Middle frontal gyrus (tissue), 1 donor: ENCODE measurements around the gene IGF2R.

Experiments
- DNase-seq: peaks from one replicate; pipeline ENCODE4 v3.0.0-alpha.2; 2015; ENCODE audit warnings: low spot score; ENCODE audit errors: extremely low spot score

Gene IGF2R

DNA sequence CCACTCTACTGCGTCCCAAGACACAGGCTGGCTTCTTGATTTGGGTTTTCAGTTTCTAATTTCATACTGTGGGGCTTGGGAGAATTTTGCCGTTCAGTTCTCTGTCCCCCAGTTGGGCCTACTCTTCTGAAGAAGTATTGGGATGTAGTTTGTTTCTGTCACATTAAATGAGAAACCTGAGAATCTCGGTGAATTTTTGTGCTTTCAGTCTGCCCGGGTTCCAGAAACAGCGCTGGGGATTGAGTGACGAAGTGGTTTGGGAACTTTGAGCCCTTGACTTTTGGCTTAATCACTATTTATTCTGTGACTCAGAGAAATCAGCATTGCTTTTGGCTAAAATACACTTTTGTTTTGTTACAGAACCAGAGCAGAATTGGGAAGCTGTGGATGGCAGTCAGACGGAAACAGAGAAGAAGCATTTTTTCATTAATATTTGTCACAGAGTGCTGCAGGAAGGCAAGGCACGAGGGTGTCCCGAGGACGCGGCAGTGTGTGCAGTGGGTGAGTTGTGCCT lies 74.0 kb downstream of the IGF2R start:
- DNase-seq, result no peak

DNA sequence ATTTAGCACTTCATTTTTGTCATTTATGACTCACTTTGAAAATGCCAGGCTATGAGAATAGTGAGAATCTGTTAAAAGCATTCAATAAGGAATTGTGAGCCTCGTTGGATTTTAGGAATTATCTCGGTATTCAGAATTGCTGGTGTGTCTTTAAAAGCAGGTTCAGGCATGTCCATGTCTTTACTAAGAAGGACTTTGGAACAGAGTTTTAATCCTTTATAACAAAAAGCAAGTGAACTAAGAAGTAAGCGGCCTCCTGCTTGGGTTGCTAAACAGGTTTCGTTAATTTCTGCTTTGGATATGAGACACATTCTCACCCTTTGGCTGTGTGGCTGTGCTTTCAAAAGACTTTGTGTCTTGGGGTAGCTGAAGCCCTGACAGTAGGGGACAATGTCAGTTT lies 74.9 kb downstream of the IGF2R start:
- DNase-seq, result no peak

DNA sequence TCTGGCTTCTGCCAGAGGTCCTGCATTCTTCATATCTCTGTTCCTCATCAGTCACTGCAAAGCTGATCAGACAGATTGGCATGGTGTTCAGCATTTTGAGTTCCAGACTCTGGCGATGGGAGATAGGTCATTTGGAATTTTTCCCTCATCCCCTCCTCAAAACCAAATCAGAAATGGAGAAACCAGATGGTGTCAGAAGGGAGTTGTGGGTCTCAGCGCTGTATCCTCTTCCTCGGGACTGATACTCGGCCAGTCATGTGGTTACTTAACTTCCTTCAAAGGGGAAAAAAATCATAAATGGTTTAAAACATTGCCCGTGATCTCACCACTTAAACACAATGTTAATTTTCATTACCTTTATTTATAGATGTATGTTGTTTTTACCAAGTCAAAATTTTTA lies 75.8 kb downstream of the IGF2R start:
- DNase-seq, result no peak

DNA sequence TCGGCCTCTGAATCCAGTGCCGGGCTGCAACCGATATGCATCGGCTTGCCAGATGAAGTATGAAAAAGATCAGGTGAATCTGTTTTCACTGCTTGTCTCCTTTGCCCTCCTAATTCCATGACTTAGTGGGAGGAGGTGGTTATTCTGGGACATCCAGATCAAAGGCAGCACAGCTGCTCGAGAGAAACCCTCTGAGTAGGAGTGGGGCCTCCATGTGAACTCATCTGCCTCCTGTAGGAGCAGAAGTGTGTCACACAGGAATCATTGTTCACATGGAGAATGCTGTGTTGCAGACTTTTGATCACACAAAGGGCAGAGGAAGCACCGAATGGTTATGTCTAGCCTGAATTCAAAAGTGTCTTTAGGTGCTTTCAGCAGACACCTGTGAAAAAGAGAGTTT lies 79.6 kb downstream of the IGF2R start:
- DNase-seq, result no peak

DNA sequence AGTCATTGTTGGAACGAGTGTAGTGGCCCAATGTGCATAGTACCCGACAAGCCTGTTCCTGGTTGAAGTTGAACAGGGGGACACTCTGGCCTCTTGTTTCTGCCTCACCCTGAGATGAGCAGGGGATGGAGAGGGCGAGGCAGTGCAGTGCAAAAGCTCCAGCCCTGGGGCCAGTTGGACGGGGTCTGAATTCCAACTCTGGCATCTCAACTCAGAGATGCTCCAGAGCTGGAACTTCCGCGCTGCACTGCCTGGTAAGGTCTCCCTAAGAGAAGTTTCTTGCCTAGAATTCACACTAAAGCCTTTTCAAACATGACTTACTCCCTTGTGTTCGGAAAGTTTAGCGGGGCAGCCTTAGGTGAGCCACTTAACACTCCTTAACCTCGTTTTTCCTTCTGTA lies 80.5 kb downstream of the IGF2R start:
- no peak for DNase-seq

DNA sequence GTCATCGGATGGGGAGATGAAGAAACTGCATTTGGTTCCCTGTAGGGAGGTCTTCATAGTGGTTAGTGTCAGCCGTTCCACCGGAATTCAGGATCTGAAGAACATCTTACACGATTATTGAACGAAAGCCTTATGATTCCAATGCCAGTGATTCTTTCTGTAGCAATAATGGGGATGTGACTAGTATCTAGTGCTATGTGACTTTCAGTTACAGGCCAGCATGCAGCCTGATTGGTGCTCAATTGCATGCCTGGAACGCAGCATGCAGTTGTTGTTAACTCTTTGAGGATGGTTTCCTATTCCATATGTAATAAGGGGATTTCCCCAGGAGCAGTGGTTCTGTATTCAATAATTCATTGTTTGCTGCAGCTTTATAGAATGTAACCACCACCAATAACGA lies 81.1 kb downstream of the IGF2R start:
- no peak for DNase-seq

DNA sequence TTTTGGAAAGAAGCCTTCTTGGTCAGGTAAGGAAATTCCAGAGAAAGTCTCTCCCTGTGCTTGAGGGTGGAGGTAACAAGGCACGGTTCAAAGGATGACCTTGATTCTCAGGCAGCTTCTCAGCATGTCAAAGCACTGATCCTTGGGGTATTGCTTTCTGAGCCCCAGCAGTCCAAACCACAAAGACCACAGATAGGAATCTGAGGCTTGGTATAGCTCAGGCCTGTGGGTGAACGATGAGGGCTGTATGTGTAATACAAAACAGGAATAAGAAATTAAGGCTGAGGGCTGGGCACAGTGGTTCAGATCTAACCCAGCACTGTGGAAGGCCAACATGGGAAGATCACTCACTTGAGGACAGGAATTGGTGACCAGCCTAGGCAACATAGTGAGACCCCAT lies 82.5 kb downstream of the IGF2R start:
- no peak for DNase-seq

DNA sequence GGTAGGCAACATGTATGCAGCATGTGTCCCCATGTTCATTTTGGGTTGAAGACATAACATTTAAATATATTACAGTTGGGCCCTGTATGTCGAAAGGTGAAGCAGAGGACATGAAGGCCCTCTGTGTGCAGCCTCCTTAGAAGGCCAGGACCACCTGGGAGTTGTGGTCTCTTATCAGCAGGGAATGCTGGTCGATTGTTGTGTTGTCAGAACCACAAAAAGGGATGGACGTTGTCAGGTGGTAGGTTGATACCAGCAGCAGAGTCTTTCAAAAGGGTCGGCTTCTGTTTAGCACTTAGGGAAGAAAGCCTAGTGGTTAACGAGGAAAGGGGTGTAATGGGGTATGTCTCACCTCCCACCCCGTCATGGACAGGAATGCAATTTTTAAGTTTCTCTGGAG lies 85.4 kb downstream of the IGF2R start:
- no peak for DNase-seq

DNA sequence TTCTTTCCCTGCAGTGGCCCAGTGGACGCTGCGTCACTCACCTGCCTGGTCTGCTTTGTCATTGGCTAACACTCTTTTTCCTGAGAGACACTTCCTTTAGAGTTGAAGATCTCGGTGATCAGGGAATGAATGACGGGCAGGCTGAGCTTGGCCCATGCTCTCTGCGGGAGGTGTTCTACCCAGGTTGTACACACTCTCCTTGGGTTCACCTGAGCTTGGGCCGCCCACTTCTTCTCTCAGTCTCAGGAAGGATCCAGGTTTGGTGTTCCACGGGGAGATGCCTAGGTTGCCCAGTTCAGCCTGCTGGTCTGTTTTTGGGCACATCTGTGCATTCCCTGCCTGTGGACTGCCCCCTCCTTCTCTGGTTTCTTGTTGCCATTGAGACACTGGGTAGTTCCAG lies 86.0 kb downstream of the IGF2R start:
- DNase-seq, result no peak

DNA sequence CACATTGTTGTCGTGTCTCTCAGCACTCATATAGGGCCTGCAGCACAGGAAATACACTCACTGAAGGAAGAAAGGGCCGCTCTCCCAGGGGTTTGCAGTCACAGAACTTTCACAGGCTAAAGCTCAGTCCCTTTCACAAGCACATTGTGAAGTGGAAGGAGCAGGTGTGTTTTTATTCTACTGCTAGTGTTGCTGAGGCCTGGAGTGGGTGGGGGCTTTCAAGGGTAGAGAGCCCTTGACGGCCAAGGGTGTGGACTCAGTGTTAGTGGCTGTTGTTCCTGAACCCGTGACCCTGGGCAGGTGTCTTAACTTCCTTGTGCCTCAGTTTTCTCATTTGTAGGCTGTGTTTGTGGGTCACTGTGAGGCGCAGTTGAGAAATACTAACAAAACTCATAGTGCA lies 86.5 kb downstream of the IGF2R start:
- DNase-seq, result no peak

DNA sequence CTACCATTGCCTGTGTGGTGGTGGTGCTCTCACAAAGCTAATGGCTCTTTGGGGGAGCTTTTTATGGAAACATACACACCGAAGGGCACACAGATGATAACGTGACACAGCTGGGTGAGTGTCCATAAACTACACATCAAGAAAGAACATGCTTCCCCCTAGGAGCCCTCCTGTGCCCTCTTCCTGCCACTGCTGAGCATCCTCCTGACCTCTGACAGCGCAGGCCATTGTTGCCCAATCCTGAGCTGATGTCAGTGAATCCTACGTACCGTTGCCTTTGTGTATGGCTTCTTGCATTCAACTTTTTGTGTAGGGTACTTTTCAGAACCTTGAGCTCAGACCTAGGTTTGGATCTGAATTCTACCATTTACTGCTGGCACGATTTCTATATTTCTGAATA lies 86.9 kb downstream of the IGF2R start:
- no peak for DNase-seq

DNA sequence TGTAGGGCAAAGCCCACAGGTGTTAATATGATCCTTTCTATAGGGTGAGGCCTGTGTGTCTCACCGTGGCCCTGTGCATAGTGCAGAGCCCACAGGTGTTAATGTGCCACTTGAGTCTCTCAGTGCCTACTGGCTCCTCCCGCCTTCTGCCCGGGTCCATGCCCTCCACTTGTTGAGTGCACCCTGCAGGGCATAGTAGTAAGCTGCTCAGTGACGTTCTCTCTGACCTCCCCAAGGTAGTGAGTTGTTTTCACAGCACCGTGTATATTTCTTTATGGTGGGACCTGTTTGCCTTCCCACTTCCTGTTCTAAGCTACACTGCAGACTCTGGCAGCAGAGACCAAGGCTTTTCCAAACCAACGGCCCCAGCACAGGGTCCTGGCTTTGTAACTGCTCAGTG lies 88.2 kb downstream of the IGF2R start:
- no peak for DNase-seq

DNA sequence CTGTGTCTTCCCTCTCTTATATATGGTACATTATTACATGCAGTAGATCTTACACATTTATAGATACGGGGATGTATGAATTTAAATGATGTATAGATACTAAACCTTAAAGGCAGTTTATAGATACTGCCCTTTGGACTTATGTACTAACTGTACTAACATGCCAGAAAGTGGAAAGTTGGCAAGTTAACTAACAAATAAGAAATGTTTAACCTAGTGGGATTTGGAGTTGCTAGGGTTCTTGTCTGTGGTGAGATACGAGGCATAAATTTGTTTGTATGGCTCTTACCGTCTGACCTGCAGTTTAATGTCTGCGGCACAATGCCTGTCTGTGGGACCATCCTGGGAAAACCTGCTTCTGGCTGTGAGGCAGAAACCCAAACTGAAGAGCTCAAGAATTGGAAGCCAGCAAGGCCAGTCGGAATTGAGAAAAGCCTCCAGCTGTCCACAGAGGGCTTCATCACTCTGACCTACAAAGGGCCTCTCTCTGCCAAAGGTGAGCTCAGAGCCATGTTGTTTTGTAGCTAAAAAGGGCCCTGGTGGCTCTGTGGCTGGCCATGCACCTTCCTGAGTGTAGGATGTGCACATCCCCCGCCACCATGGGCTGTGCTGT lies 89.8 kb downstream of the IGF2R start:
- no peak for DNase-seq

DNA sequence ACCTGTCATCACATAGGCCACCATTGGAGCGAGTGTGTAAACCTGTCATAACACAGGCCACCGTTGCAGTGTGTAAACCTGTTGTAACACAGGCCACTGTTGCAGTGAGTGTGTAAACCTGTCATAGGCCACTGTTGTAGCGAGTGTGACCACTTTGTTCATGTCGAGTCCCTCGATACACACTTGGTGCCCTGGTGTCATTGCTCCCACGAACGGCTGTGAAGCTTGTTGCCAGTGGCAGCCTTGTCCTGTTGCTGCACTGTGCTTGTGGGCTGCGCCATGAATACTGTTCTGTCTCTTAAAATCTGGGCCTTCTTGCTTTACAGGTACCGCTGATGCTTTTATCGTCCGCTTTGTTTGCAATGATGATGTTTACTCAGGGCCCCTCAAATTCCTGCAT lies 91.3 kb downstream of the IGF2R start:
- no peak for DNase-seq

DNA sequence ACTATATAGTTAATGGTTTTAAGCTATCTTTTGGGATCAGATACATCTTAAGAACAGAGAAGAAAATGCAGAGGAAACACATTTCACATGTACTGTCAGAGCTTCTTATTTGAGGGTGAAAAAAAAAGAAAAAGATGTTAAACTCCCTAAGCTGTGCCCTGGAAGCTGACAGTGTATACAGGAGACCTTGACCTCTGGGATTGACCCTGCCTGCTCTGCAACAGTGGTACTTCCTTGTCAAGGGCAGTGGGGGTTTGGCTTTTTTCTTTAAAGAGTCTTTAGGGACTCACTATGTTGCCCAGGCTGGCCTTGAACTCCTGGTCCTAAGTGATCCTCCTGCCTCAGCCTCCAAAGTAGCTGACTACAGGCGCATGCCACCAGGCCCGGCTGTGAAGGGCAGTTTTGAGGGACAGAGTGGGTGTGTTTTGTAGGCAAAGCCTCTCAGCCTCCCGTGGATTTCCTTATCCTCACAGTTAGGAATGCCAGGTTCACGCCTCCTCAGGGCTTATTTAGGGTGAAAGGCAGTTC lies 92.1 kb downstream of the IGF2R start:
- no peak for DNase-seq

DNA sequence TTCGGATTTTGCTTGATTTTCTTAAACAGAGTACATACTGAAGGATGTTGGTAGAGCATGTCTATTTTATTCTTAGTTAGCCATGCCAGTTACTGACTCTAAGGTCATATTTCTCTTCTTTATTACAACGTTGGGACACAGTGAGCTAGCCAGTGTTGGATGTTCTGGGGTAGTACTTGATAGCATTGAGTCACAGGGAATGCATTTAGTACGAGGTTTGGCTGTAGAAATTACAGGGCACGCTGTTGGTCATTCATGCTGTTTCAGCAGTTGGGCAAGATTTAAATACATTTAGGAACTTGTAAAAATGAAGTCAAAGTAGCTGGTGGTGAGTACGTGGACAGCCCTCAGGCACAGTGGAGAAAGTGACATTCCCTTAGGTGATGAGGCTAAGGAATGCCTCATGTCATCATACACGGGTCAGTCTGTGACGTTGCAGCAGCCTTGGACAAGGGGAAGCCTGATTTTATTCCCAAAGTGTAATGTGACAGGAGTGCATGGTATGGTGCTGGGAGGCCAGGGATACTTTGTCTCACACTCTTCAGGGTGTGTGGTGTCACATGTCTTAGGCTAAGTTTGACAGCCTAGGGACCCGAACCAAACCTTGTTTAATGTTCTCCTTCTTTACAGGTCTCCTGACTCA lies 95.0 kb downstream of the IGF2R start:
- no peak for DNase-seq

DNA sequence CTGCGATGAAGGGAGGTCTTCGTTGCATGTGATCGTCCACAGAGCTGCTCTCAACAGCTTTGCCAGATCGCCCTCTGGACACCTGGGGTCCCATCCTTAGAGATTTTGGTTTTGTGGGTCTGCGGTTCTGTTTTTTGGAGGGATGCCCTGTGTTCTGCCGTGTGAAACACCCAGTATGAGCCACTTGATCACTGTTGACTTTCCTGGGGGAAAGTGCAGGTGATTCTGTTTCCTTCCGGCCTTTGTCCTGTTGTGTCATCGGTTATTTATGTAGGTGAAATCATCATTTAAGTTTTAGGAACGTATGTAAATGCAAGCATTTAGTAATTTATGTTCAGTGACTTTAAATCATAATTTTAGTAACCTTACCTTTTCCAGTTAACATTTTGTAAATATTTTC lies 96.3 kb downstream of the IGF2R start:
- no peak for DNase-seq

DNA sequence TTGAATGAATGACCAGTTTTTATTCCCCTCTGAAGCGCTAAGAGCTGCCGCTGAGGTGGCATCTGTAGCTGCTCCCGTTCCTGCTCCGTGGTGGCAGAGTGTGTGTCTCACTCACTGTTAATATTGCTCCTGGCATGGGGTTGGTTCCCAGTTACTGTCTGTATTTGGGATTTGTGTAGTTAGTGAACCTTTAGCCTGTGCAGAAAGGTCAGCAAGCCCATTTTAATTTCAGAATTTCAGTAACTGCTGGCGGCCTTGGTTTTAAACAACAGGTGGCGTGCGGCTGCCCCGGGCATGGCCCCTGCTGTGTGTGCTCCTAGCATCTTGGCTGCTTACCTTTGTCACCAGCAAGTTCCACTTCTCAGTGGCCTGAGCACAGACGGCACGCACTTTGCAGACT lies 98.7 kb downstream of the IGF2R start:
- DNase-seq, result no peak

DNA sequence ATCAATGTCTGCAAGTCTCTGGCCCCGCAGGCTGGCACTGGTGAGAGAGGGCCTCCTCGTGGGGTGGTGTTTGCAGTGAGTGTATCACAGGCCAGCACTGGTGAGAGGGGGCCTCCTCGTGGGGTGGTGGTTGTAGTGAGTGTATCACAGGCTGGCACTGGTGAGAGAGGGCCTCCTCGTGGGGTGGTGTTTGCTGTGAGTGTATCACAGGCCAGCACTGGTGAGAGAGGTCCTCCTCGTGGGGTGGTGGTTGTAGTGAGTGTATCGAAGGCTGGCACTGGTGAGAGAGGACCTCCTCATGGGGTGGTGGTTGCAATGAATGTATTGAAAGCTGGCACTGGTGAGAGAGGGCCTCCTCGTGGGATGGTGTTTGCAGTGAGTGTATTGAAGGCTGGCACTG lies 99.5 kb downstream of the IGF2R start:
- no peak for DNase-seq

DNA sequence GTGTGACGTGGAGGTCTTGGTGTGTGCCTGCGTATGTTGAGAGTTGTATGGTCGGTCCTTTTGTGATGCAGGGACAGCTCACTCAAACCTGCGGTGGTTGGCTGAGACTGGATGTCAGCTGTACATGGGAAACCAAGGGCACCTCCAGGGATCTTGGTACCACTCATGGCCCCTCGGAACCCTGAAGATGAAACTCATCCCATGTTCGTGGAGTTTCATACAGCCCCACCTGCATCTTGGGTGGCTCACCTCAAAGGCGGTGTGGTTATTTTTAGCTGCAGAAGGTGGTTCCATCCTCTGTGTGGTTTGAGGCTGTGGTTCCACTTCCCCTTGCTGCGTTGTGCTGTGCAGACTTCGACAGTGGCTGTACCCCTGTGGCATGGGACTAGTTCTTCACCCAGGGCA lies 100.2 kb downstream of the IGF2R start:
- DNase-seq, result no peak

DNA sequence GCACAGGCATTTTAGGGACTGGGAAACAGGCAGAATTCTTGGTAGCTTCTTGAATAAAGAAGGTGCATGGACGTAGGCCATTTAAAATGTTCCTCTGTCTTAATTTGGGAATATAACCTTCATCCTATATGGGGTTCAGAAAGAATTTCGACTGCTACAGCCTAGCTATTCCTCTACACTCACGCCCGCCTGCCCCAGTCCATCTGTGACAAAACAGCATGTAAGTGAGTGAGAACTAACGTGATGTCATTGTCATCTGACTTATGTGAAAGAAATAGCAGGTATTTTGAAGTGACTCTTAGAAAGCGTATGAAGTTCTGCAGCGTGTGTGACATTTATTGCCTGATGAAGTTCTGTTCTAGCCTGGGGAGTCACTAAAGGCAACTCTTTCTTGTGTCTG lies 100.6 kb downstream of the IGF2R start:
- DNase-seq, result no peak

DNA sequence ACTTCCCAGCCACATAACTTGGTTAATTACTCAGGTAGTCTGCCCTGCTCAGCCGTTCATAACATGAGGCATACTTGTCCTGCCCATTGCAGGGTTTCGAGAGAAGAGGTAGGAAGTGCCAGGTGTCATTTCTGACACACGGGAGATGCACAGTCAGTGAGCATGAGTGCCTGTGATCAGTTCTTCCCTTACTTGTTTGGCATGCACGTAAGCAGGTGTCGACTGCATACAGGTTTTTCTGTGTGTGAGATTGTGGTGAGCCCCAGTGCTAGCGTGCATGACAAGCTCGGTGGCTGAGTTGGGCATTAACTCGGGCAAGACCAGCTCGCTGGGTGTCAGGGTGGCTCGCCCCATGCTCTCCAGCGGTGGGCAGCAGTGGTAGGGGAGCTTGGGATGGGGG lies 101.5 kb downstream of the IGF2R start:
- DNase-seq, result no peak

DNA sequence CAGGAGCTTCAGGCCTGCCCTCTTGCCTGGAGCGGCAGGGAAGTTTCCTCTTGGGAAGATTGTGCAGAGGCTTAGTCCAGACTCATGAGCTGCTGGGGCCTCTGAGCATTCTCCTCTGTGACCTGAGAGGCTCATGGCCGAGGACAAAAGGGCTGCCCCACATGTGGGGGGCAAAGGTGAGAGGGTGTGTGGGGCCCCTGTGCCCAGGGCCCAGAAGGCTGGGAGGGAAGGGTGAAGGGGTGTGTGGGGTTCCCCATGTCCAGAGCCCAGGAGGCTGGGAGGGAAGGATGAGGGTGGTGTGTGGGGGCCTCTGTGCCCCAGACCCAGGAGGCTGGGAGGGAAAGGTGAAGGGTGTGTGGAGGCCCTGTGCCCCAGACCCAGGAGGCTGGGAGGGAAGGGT lies 101.9 kb downstream of the IGF2R start:
- no peak for DNase-seq
